Measurements from ENCODE around the gene GJD3. TPM values are rescaled to one million over a fixed set of nuclear protein-coding genes. Genes with fewer than 3 reads are reported as not detected.

Gene GJD3
- total and polyA plus RNA-seq, 2 of the 4 experiments (the other 2 are of a cell fraction): 0.10 TPM; not detected in 1

- H3K56ac ChIP-seq (ENCODE audit: extremely low read depth, insufficient read depth, low read length): no peak overlapping the region
- no peaks in the 10 kb centered on the region for H3K9me3 ChIP-seq (ENCODE audit: control insufficient read depth, insufficient read depth, low read length)
- H3K4me1 ChIP-seq (ENCODE audit: control insufficient read depth, insufficient read depth, low read length): peaks cover 22% of the 10 kb centered on the region
- no peak overlapping the region for H3K14ac ChIP-seq (replicated peaks; ENCODE audit: low read depth, low read length)
- no peak overlapping the region for H3K4me3 ChIP-seq (ENCODE audit: insufficient read depth, low read depth, low read length)
- H4K20me1 ChIP-seq (ENCODE audit: insufficient read depth, low read length): peaks cover 49% of the 10 kb centered on the region
- H3K9me1 ChIP-seq (ENCODE audit: insufficient read depth, low read length): peaks cover 20% of the 10 kb centered on the region
- H4K8ac ChIP-seq (ENCODE audit: low read depth in 2 of 2, low read length in 2 of 2): no peak overlapping the region
- DNase-seq (no peak), ATAC-seq (ENCODE audit: low read depth) (no peak)
- BruUV-seq (replicated peaks): no TSS peak
- no peak overlapping the region for H3K27ac ChIP-seq (ENCODE audit: insufficient read depth, low read length)
- no peak overlapping the region for H3K18ac ChIP-seq (ENCODE audit: low read depth, low read length)
- H4K5ac ChIP-seq (ENCODE audit: low read depth, low read length): no peak overlapping the region
- no peak overlapping the region for H2BK5ac ChIP-seq (ENCODE audit: low read depth, low read length, poor library complexity, severe bottlenecking)
- intact Hi-C loops (cut with micrococcal nuclease): no loop called here
- POLR2A ChIA-PET (ENCODE audit: unreplicated experiment): no interaction called here
- no peak overlapping the region for H2BK20ac ChIP-seq (ENCODE audit: low read depth, low read length)
- CTCF ChIA-PET: no interaction called here
- in situ Hi-C loops (cut with MboI; ENCODE audit: low sequenced_read_pairs): no loop called here
- no peak overlapping the region for H2AK9ac ChIP-seq (replicated peaks; ENCODE audit: low read depth, low read length, poor library complexity)
- H3K4ac ChIP-seq (ENCODE audit: low read depth, low read length): no peak overlapping the region
- no peak overlapping the region for H4K91ac ChIP-seq (ENCODE audit: insufficient read depth, low read depth, low read length)
- H3K23ac ChIP-seq (ENCODE audit: low read depth, low read length): no peak overlapping the region
- H3K27me3 ChIP-seq (ENCODE audit: control insufficient read depth, insufficient read depth, low read length): no peaks in the 10 kb centered on the region
- H2AK5ac ChIP-seq (ENCODE audit: low read depth, low read length): no peak overlapping the region
- 54% methylated on average over 4 of the region's 13 CpGs; no CpG with 5 or more reads in 1 of the 2 experiments for WGBS, 2 experiments (ENCODE audit: extremely low coverage in 2 of 2, insufficient read length in 1 of 2)
- dilution Hi-C loops (cut with HindIII; ENCODE audit: low sequenced_read_pairs, unreplicated experiment): no loop called here
- peaks cover 1% of the 10 kb centered on the region; the same call in 1 of the 2 replicates for H3K36me3 ChIP-seq (ENCODE audit: control insufficient read depth, insufficient read depth, low read length)
- no peak overlapping the region for H2BK15ac ChIP-seq (ENCODE audit: low read depth, low read length)
- H3K79me1 ChIP-seq (ENCODE audit: low read depth in 1 of 2, low read length in 2 of 2): peaks cover 19 to 86% of the 10 kb centered on the region in 2 experiments; a peak in 3 of 4 replicates
- H2BK120ac ChIP-seq (ENCODE audit: low read depth, low read length): no peak overlapping the region
- TF ChIP-seq CHD1 (IDR thresholded peaks at IDR 0.05; ENCODE audit: low read depth, low read length): no peak
- TF ChIP-seq MAZ (IDR thresholded peaks at IDR 0.05; ENCODE audit: borderline replicate concordance, low read depth, low read length): no peak
- TF ChIP-seq BHLHE40 (IDR thresholded peaks at IDR 0.05; ENCODE audit: low read depth, low read length): no peak
- TF ChIP-seq POLR2A (IDR thresholded peaks at IDR 0.05; ENCODE audit: low read depth, low read length): no peak
- TF ChIP-seq FOS (IDR thresholded peaks at IDR 0.05; ENCODE audit: low read depth, low read length): no peak
- TF ChIP-seq CEBPB (IDR thresholded peaks at IDR 0.05; ENCODE audit: low read depth, low read length): no peak
- TF ChIP-seq MAFK (IDR thresholded peaks at IDR 0.05; ENCODE audit: low read depth, low read length): no peak
- no peak for TF ChIP-seq CTCF (conservative IDR thresholded peaks at IDR 0.05; ENCODE audit: low read depth, low read length)
- no peak for TF ChIP-seq NFE2L2 (IDR thresholded peaks at IDR 0.05; ENCODE audit: low read depth, low read length)
- no peak for TF ChIP-seq SMC3 (IDR thresholded peaks at IDR 0.05; ENCODE audit: low read depth, low read length)
- no peak for TF ChIP-seq ELK1 (IDR thresholded peaks at IDR 0.05; ENCODE audit: borderline replicate concordance, low read depth, low read length)
- no peak for TF ChIP-seq MXI1 (IDR thresholded peaks at IDR 0.05; ENCODE audit: borderline replicate concordance, low read depth, low read length)
- TF ChIP-seq USF2 (IDR thresholded peaks at IDR 0.05; ENCODE audit: low read depth, low read length): no peak
- TF ChIP-seq RFX5 (IDR thresholded peaks at IDR 0.05; ENCODE audit: low read depth, low read length): no peak
- TF ChIP-seq RAD21 (IDR thresholded peaks at IDR 0.05; ENCODE audit: low read length): no peak
- no peak for TF ChIP-seq RCOR1 (IDR thresholded peaks at IDR 0.05; ENCODE audit: insufficient replicate concordance, low read length)
- no peak overlapping the region for H2AFZ ChIP-seq (replicated peaks; ENCODE audit: low read length, poor library complexity)
- no peak overlapping the region for H3K9ac ChIP-seq (ENCODE audit: low read depth, low read length)
- H3K4me2 ChIP-seq (ENCODE audit: low read depth, low read length): no peak overlapping the region
Measured at GRCh38 chr17:40338941-40339649, 25.4 kb downstream of the GJD3 start.
